ENCODE data around the gene NUP42.

DNA sequence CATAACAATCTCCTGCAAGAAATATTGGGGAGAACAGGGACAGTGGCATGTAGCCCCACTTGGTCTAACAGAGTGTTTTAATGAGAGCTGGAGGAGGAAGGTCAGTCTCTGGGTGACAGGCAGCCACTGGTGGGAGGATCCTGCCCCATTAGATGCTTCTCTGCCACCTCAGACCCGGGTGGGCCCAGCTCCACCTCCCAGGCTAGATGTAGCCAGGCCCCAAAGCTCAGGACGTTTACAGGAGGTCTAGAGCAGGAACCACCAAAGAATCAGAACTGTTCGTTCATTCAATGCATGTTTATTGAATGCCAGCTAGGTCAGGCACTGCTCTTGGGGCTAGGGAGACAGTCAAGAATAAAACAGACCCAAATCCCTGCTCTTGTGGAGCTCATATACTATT, 36.3 kb downstream of the NUP42 start:
- TF ChIP-seq POLR2AphosphoS5 (IDR thresholded peaks at IDR 0.05; ENCODE audit: low read depth, low read length) (no peak), CTCF (IDR thresholded peaks at IDR 0.05) (no peak), TCF7L2 (IDR thresholded peaks at IDR 0.05; ENCODE audit: low read depth, low read length) (no peak)
